ENCODE data around the gene CEP128.

The CEP128 gene

DNA sequence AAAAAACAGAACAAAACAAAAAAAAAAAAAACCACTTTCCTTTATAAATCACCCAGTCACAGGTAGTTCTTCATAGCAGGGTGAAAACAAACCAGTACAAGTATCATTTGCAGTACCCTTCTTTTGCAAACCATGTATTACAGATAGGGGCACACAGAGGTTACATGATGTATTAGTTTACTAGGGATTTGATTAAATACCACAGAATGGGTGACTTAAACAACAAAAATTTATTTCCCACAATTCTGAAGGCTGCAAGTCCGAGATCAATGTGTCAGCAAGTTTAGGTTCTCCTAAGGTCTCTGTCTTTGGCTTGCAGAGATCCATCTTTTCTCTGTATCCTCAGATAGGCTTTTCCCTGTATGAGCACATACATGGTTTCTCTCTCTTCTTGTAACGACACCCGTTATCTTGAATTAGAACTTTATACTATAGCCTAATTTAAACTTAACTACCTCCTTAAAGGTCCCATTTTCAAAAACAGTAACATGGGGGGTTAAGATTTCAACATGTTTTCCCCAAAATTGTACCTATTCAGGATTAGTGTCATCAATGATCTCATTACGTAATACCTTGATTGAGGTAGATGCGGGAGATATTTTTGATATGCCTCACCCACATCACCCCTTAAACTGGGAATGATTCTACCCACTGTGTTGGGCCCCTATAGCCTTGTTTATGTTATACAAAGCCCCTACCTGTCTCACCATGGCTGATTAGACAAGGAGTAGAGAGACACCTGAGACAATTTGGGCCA lies 3.5 kb upstream of the CEP128 start:
- TF ChIP-seq, protein P1, sequence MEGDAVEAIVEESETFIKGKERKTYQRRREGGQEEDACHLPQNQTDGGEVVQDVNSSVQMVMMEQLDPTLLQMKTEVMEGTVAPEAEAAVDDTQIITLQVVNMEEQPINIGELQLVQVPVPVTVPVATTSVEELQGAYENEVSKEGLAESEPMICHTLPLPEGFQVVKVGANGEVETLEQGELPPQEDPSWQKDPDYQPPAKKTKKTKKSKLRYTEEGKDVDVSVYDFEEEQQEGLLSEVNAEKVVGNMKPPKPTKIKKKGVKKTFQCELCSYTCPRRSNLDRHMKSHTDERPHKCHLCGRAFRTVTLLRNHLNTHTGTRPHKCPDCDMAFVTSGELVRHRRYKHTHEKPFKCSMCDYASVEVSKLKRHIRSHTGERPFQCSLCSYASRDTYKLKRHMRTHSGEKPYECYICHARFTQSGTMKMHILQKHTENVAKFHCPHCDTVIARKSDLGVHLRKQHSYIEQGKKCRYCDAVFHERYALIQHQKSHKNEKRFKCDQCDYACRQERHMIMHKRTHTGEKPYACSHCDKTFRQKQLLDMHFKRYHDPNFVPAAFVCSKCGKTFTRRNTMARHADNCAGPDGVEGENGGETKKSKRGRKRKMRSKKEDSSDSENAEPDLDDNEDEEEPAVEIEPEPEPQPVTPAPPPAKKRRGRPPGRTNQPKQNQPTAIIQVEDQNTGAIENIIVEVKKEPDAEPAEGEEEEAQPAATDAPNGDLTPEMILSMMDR (IDR thresholded peaks at IDR 0.05; ENCODE audit: low read depth, low read length) = no peak
- no peak for DNase-seq (ENCODE audit: low read depth in 2 of 2)
- no peak overlapping the region for H3K4me3 ChIP-seq (replicated peaks in 1 of 2; ENCODE audit: low read depth in 2 of 2, low read length in 2 of 2)

DNA sequence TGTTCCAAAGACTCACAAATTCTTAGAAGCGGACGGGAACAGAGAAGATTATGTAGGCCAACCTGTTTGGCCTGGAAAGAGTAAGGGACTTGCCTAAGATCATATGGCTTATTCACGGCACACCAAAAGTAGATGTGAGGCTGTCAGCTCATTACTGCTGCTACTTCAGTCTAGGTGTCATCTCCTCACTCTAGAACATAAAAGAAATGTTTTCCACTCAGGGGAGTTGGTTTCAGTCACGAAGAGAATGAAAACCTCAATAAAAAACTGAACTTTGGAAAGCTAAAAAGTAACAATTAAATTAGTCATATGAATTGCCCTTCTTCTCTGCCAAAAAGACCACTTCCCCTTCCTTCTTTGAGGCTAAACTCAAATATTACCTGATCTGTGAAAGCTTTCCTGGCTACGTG lies 658 bp upstream of the CEP128 start:
- DNase-seq (ENCODE audit: low read depth in 2 of 2) = no peak
- H3K4me3 ChIP-seq (replicated peaks in 1 of 2; ENCODE audit: low read depth in 2 of 2, low read length in 2 of 2) = peak overlapping the region; percentile 19 to 89
- TF ChIP-seq, protein P1 (IDR thresholded peaks at IDR 0.05; ENCODE audit: low read depth, low read length) = no peak

DNA sequence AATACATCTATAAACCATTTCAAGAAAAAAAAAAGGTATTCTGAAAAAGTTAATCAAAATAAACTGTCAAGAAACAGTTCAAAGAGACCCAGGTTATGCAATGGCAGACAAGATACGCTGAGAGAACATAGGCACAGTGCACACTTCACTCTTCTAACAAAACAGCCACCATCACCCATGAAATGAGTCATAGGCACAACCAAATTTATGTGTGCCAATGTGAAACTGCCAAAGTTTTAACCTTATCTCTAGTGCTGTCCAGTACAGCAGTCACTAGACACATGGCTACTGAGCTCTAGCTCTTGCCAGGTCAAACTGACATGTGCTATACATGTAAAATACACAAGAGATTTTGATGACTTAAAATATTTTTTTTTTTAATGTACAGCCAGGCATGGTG lies 1.4 kb downstream of the CEP128 start:
- DNase-seq (ENCODE audit: low read depth in 2 of 2) = no peak
- TF ChIP-seq, protein P1 (IDR thresholded peaks at IDR 0.05; ENCODE audit: low read depth, low read length) = no peak

DNA sequence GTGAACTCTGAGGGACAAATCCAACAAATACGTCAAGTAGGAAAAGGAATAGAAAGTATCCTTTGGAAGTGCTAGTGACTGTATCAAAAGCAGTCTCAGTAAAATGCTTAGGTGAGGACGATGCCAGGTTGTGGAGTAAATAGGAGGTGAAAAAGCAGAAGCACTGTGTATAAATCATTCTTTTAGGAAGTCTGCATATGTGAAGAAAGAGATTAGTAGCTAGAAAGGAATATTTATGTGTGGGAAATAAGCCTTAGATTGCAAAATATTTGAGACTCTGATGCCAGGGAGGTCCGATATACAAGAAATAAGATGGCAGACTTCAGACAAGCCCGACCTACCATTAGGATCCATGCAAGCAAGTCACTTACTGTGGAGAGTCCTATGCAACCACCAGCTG lies 7.9 kb downstream of the CEP128 start:
- H3K4me3 ChIP-seq (replicated peaks in 1 of 2; ENCODE audit: low read depth in 2 of 2, low read length in 2 of 2) = no peak overlapping the region
- TF ChIP-seq, protein P1 (IDR thresholded peaks at IDR 0.05; ENCODE audit: low read depth, low read length) = no peak
- no peak for DNase-seq (ENCODE audit: low read depth in 2 of 2)

More for the DNA sequence above, 1.4 kb downstream of the CEP128 start:
- H3K4me3 ChIP-seq (replicated peaks in 1 of 2; ENCODE audit: low read depth in 2 of 2, low read length in 2 of 2) = no peak overlapping the region

DNA sequence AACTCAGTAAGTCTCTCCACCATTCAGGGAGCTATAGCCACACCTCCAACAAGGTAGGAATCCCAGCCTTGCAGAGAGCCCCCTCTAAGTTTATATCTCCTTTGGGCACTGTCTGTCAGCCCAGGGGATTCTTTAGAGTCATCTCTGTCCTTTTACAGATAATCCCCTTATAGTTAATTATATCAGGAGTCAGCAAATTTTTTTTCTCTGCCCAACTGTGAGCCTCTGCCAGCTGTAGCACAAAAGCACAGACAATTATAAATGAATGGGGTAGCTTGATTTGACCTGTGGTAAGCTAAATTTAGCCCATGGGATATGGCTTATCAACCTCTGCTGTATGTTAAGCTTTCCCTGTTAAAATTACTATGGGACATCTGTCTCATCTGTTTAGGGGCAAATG lies 8.3 kb downstream of the CEP128 start:
- H3K4me3 ChIP-seq (replicated peaks in 1 of 2; ENCODE audit: low read depth in 2 of 2, low read length in 2 of 2) = no peak overlapping the region
- TF ChIP-seq, protein P1 (IDR thresholded peaks at IDR 0.05; ENCODE audit: low read depth, low read length) = no peak
- no peak for DNase-seq (ENCODE audit: low read depth in 2 of 2)

DNA sequence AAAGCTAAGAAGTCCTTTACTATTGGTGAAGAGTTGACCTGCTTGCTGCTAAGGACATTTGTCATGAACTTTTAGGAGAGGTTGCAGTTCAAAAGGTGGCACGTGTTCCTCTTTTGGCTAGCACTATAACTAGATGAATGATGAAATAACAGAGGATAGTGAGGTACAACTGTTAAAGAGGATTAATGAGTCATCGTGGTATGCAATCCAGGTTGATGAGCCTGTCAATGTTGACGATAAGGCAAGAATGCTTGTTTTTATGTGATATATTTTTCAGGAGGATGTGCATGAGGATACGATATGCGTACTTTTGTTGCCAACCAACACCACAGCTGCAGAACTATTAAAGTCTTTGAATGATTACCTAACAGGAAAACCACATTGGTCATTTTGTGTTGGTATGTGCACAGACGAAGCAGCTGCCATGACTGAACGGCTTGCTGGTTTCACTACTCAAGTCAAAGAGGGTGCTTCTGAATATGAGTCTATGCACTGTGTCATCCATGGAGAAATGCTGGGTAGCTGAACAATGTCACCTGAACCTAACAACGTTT lies 10.6 kb downstream of the CEP128 start:
- H3K4me3 ChIP-seq (replicated peaks in 1 of 2; ENCODE audit: low read depth in 2 of 2, low read length in 2 of 2) = peak overlapping the region in 1 of 2 donors; percentile 0
- TF ChIP-seq, protein P1 (IDR thresholded peaks at IDR 0.05; ENCODE audit: low read depth, low read length) = no peak
- DNase-seq (ENCODE audit: low read depth in 2 of 2) = peak; percentile 62 to 94

All from cardiac fibroblast (primary cell).